IMR-90 (cell line): ENCODE data around the gene PLCB4.

ENCODE experiments used
- BHLHE40 ChIP-seq: fragments of 150-350 bp; IDR thresholded peaks from 2 replicates; pipeline ENCODE4 v1.6.1; 2016; ENCODE audit warnings: mild to moderate bottlenecking, low read depth, low read length
- CEBPB ChIP-seq: IDR thresholded peaks from 2 replicates; pipeline ENCODE4 v1.6.1; 2012; ENCODE audit warnings: low read depth, low read length, improper control_type of control experiment
- CHD1 ChIP-seq: IDR thresholded peaks from 2 replicates; pipeline ENCODE4 v1.6.1; 2012; ENCODE audit warnings: low read depth, low read length, improper control_type of control experiment
- FOS ChIP-seq: fragments of 150-350 bp; IDR thresholded peaks from 2 replicates; pipeline ENCODE4 v1.6.1; 2016; ENCODE audit warnings: low read depth, low read length
- POLR2A ChIP-seq: IDR thresholded peaks from 2 replicates; pipeline ENCODE4 v1.6.1; 2012; ENCODE audit warnings: mild to moderate bottlenecking, low read depth, low read length
- RAD21 ChIP-seq: IDR thresholded peaks from 2 replicates; pipeline ENCODE4 v1.6.1; 2012; ENCODE audit warnings: low read length, improper control_type of control experiment
- RCOR1 ChIP-seq: IDR thresholded peaks from 2 replicates; pipeline ENCODE4 v1.6.1; 2012; ENCODE audit warnings: mild to moderate bottlenecking, low read length, improper control_type of control experiment; ENCODE audit not compliant: insufficient replicate concordance
- RFX5 ChIP-seq: IDR thresholded peaks from 2 replicates; pipeline ENCODE4 v1.8.0; 2012; ENCODE audit warnings: low read depth, mild to moderate bottlenecking, low read length, moderate library complexity
- SMC3 ChIP-seq: fragments of 150-350 bp; IDR thresholded peaks from 2 replicates; pipeline ENCODE4 v1.6.1; 2016; ENCODE audit warnings: low read depth, mild to moderate bottlenecking, antibody characterized with exemption, low read length, moderate library complexity
- TF ChIP-seq, protein P1 (sequence below): conservative IDR thresholded peaks from 2 replicates; pipeline ENCODE4 v1.5.1; 2012; ENCODE audit warnings: mild to moderate bottlenecking, low read depth, low read length, improper control_type of control experiment
- TF ChIP-seq, protein P2 (sequence below): fragments of 150-350 bp; IDR thresholded peaks from 2 replicates; pipeline ENCODE4 v1.6.1; 2017; ENCODE audit warnings: mild to moderate bottlenecking, antibody characterized with exemption, low read length, low read depth
- TF ChIP-seq, protein P3 (sequence below): fragments of 150-350 bp; IDR thresholded peaks from 2 replicates; pipeline ENCODE4 v1.6.1; 2016; ENCODE audit warnings: low read depth, mild to moderate bottlenecking, low read length, moderate library complexity, borderline replicate concordance

DNA sequence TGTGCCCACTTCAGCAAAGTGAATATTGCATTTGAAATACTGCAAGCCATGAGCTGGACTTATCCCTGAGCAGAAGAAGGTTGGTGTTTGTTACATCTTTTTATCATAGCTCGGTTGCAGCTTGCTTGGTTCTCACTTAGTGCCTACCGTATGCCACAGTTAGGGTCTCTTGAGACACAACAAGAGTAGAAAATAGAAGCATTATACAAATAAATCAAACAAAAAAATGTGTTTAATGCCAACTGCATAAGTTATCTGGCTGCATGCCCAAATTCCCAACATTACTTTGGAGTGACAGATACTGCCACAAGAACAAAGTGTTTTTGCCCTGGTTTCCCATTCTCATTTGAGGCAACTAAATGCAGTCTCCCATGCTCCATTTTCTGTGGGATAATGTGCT is 391.6 kb downstream of the PLCB4 start:
- TF ChIP-seq, protein P1, sequence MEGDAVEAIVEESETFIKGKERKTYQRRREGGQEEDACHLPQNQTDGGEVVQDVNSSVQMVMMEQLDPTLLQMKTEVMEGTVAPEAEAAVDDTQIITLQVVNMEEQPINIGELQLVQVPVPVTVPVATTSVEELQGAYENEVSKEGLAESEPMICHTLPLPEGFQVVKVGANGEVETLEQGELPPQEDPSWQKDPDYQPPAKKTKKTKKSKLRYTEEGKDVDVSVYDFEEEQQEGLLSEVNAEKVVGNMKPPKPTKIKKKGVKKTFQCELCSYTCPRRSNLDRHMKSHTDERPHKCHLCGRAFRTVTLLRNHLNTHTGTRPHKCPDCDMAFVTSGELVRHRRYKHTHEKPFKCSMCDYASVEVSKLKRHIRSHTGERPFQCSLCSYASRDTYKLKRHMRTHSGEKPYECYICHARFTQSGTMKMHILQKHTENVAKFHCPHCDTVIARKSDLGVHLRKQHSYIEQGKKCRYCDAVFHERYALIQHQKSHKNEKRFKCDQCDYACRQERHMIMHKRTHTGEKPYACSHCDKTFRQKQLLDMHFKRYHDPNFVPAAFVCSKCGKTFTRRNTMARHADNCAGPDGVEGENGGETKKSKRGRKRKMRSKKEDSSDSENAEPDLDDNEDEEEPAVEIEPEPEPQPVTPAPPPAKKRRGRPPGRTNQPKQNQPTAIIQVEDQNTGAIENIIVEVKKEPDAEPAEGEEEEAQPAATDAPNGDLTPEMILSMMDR, result no peak
- TF ChIP-seq RCOR1, result no peak
- TF ChIP-seq RAD21, result no peak
- no peak for TF ChIP-seq RFX5
- TF ChIP-seq CEBPB, result no peak
- TF ChIP-seq BHLHE40, result no peak
- TF ChIP-seq CHD1, result no peak
- no peak for TF ChIP-seq POLR2A
- TF ChIP-seq, protein P2, sequence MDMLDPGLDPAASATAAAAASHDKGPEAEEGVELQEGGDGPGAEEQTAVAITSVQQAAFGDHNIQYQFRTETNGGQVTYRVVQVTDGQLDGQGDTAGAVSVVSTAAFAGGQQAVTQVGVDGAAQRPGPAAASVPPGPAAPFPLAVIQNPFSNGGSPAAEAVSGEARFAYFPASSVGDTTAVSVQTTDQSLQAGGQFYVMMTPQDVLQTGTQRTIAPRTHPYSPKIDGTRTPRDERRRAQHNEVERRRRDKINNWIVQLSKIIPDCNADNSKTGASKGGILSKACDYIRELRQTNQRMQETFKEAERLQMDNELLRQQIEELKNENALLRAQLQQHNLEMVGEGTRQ, result no peak
- no peak for TF ChIP-seq FOS
- no peak for TF ChIP-seq SMC3
- TF ChIP-seq, protein P3, sequence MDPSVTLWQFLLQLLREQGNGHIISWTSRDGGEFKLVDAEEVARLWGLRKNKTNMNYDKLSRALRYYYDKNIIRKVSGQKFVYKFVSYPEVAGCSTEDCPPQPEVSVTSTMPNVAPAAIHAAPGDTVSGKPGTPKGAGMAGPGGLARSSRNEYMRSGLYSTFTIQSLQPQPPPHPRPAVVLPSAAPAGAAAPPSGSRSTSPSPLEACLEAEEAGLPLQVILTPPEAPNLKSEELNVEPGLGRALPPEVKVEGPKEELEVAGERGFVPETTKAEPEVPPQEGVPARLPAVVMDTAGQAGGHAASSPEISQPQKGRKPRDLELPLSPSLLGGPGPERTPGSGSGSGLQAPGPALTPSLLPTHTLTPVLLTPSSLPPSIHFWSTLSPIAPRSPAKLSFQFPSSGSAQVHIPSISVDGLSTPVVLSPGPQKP, result no peak
